Liver (tissue), 3 donors: Measurements from ENCODE around the gene PTGIR.

Source experiments
- ATF3 ChIP-seq: IDR thresholded peaks from 2 replicates; pipeline ENCODE4 v1.6.1; 2016; ENCODE audit warnings: antibody characterized with exemption
- CTCF ChIP-seq: fragments of 150-350 bp; IDR thresholded peaks from 2 replicates; pipeline ENCODE4 v1.5.1; 2017; ENCODE audit warnings: improper control_type of control experiment, low read depth, low read length; ENCODE audit not compliant: missing input control
- EGR1 ChIP-seq, 2 donors: IDR thresholded peaks; 2 replicates each; pipeline ENCODE4 v1.6.1; 2016 to 2018; ENCODE audit warnings: antibody characterized with exemption in 2 of 2, low read depth in 2 of 2
- FOXA1 ChIP-seq: IDR thresholded peaks from 2 replicates; pipeline ENCODE4 v1.6.1; 2016; ENCODE audit warnings: antibody characterized with exemption
- GABPA ChIP-seq, 2 donors: IDR thresholded peaks in 1 of 2; conservative IDR thresholded peaks in 1 of 2; 2 replicates each; pipeline ENCODE4 v1.6.1; 2016; ENCODE audit warnings: antibody characterized with exemption in 2 of 2, mild to moderate bottlenecking in 1 of 2, moderate library complexity in 1 of 2
- MAX ChIP-seq: IDR thresholded peaks from 2 replicates; pipeline ENCODE4 v1.6.1; 2016; ENCODE audit warnings: antibody characterized with exemption
- RAD21 ChIP-seq, 2 donors: IDR thresholded peaks; 2 replicates each; pipeline ENCODE4 v1.6.1; 2016; ENCODE audit warnings: antibody characterized with exemption in 2 of 2, mild to moderate bottlenecking in 2 of 2
- REST ChIP-seq: IDR thresholded peaks from 2 replicates; pipeline ENCODE4 v1.6.1; 2016; ENCODE audit warnings: antibody characterized with exemption, mild to moderate bottlenecking
- RXRA ChIP-seq, 2 donors: IDR thresholded peaks; 2 replicates each; pipeline ENCODE4 v1.6.1; 2017 to 2018; ENCODE audit warnings: antibody characterized with exemption in 2 of 2, mild to moderate bottlenecking in 1 of 2
- SP1 ChIP-seq: IDR thresholded peaks from 2 replicates; pipeline ENCODE4 v1.6.1; 2018; ENCODE audit warnings: antibody characterized with exemption, mild to moderate bottlenecking
- TAF1 ChIP-seq: conservative IDR thresholded peaks from 2 replicates; pipeline ENCODE4 v1.6.1; 2016; ENCODE audit warnings: antibody characterized with exemption, mild to moderate bottlenecking
- ZBTB33 ChIP-seq: IDR thresholded peaks from 2 replicates; pipeline ENCODE4 v1.6.1; 2016; ENCODE audit warnings: antibody characterized with exemption
- donor health status: healthy.
- donor health status: healthy.

GRCh38 chr19:46610851-46611770 is 13.8 kb downstream of the PTGIR start:
- TF ChIP-seq CTCF (no peak), REST (no peak), EGR1 (IDR thresholded peaks at IDR 0.05; ENCODE audit: low read depth in 2 of 2) (no peak), RAD21 (IDR thresholded peaks at IDR 0.05) (no peak), MAX (no peak), TAF1 (no peak), FOXA1 (no peak), ATF3 (no peak), ZBTB33 (no peak), GABPA (IDR thresholded peaks at IDR 0.05 in 1 of 2, conservative IDR thresholded peaks at IDR 0.05 in 1 of 2) (no peak), RXRA (IDR thresholded peaks at IDR 0.05) (no peak), SP1 (no peak)
